K562 (cell line): Measurements from ENCODE around the gene ASB13. TPM values are rescaled to one million over a fixed set of nuclear protein-coding genes. Genes with fewer than 3 reads are reported as not detected.
A peak's percentile ranks its signal among the peaks of the same experiment; 100 is the strongest.

Experiments used
- CBFA2T2 ChIP-seq: fragments of 450-650 bp; conservative IDR thresholded peaks from 2 replicates; pipeline ENCODE4 v1.6.1; 2017; ENCODE audit warnings: mild to moderate bottlenecking
- CREM ChIP-seq: IDR thresholded peaks from 2 replicates; pipeline ENCODE4 v1.6.1; 2014; ENCODE audit warnings: antibody characterized with exemption, low read depth
- ETS2 ChIP-seq: IDR thresholded peaks from 2 replicates; pipeline ENCODE4 v1.6.1; 2016; ENCODE audit warnings: borderline replicate concordance, missing genetic modification characterization, mild to moderate bottlenecking, moderate library complexity, missing compliant biosample characterization; ENCODE audit not compliant: poor library complexity, severe bottlenecking
- GATA2 ChIP-seq: sonication (generic); formaldehyde crosslinking; IDR thresholded peaks from 2 replicates; pipeline ENCODE4 v1.4.0; 2020; ENCODE audit warnings: mild to moderate bottlenecking, missing genetic modification reagents
- HDAC3 ChIP-seq: fragments of 450-650 bp; IDR thresholded peaks from 2 replicates; pipeline ENCODE4 v1.6.1; 2018; ENCODE audit warnings: borderline replicate concordance, mild to moderate bottlenecking, moderate library complexity; ENCODE audit not compliant: partially characterized antibody
- ILK ChIP-seq: fragments of 450-650 bp; IDR thresholded peaks from 2 replicates; pipeline ENCODE4 v1.6.1; 2016; ENCODE audit warnings: missing genetic modification characterization, low read depth, mild to moderate bottlenecking, missing compliant biosample characterization, moderate library complexity, borderline replicate concordance
- MECOM ChIP-seq: fragments of 250-450 bp; sonication (Bioruptor Pico); IDR thresholded peaks from 2 replicates; pipeline ENCODE4 v1.8.0; 2022; ENCODE audit warnings: inconsistent platforms
- NCOA2 ChIP-seq, 2 experiments: fragments of 450-650 bp; IDR thresholded peaks; 2 replicates each; pipeline ENCODE4 v1.6.1; 2018; ENCODE audit warnings: mild to moderate bottlenecking in 2 of 2, moderate library complexity in 1 of 2; ENCODE audit not compliant: partially characterized antibody in 2 of 2
- NRF1 ChIP-seq, 2 experiments: fragments of 450-650 bp; IDR thresholded peaks in 1 of 2; conservative IDR thresholded peaks in 1 of 2; 2 replicates each; pipeline ENCODE4 v1.6.1; 2014; ENCODE audit warnings: mild to moderate bottlenecking in 2 of 2
- POLR2G ChIP-seq: fragments of 200-400 bp; formaldehyde crosslinking; IDR thresholded peaks from 2 replicates; pipeline ENCODE4 v1.6.1; 2017; ENCODE audit warnings: low read depth, mild to moderate bottlenecking, antibody characterized with exemption, low read length, moderate library complexity
- RB1 ChIP-seq: fragments of 450-650 bp; IDR thresholded peaks from 2 replicates; pipeline ENCODE4 v1.6.1; 2017; ENCODE audit warnings: low read depth, mild to moderate bottlenecking
- SAFB ChIP-seq: fragments of 200-400 bp; formaldehyde crosslinking; IDR thresholded peaks from 2 replicates; pipeline ENCODE4 v1.6.1; 2017; ENCODE audit warnings: low read depth, low read length, borderline replicate concordance
- ZNF24 ChIP-seq: fragments of 450-650 bp; IDR thresholded peaks from 2 replicates; pipeline ENCODE4 v1.6.1; 2016
- polyA plus RNA-seq, 8 experiments: library from polyadenylated mRNA; depleted of rRNA in 4 of 8; stranded (reverse) in 5 of 8; unstranded in 3 of 8; fragments of >200 nt; fragmentation: Nextera tagmentation in 2 of 8; fragmentation: Illumina TruSeq in 1 of 8; extraction: Ambion mirVana in 2 of 8; extraction: Trizol in 1 of 8; gene quantifications; 2 replicates each; pipeline versions ENCODE4 v1.2.1 to v1.2.3, GENCODE V29; 2011 to 2014; ENCODE audit warnings: inconsistent platforms in 1 of 8, missing spikeins in 1 of 8
- total RNA-seq, 7 experiments: library from RNA; depleted of rRNA in 6 of 7; stranded (reverse); fragments of >200 nt in 6 of 7; fragmentation: Illumina TruSeq in 2 of 7; extraction: Trizol in 2 of 7; gene quantifications; 2 replicates each; pipeline versions ENCODE4 v1.2.1 to v1.2.3, GENCODE V29; 2011 to 2021; ENCODE audit warnings: low replicate concordance in 1 of 7
- TF ChIP-seq, protein P1 (sequence below): sonication (generic); formaldehyde crosslinking; IDR thresholded peaks from 2 replicates; pipeline ENCODE4 v1.9.0; 2022; ENCODE audit warnings: mild to moderate bottlenecking, missing genetic modification reagents
- TF ChIP-seq, protein P2 (sequence below): fragments of 250-450 bp; sonication (Bioruptor Pico); IDR thresholded peaks from 2 replicates; pipeline ENCODE4 v1.4.0; 2020; ENCODE audit warnings: mild to moderate bottlenecking
- TF ChIP-seq, protein P3 (sequence below): fragments of 150-350 bp; conservative IDR thresholded peaks from 2 replicates; pipeline ENCODE4 v1.6.1; 2014; ENCODE audit warnings: low read length

The ASB13 gene
- total and polyA plus RNA-seq, 9 of the 15 experiments (the other 6 are each of a cell fraction or from before 2014, with no cell fraction given), result 5.2 to 28.8 (median 16.9) TPM

DNA sequence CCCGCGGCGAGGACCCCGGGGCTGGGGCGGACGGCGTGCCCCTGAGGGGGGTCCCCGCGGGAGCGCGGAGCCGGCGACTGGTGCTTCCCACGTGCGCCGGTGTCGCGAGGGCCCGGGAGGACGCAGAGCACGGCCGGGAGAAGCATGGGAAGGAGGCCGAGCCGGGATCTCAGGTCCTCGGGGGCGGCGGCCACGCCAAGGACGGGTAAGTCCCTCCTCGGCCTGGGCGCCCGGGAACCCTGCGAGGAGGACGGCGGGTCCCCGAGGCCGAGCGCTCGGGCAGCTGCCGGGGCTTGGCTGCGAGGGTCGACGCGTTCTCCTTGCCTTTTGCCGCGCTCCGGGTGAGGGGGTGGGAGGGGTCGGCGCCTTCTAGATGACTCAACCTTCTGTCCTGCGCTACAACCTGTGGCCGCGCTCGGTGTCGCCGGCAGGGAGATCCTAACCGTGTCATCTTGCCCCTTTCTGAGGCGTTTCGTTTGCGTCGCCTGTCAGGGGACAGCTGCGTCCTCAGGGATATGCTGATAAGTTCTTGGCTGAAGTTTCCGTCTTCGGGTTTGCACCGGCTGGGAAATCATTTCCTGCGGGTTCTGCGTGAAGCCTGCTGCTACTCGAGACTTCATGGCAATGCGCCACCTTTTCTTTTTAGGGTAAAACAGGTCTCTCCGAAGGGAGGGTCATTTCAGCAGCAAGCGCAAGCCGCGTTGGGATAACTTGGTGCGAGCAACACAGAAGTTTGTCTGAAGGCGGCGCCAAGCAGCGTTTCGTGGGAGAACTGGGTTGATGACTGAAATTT is 18.8 kb upstream of the ASB13 start (continued):
- TF ChIP-seq, protein P1, sequence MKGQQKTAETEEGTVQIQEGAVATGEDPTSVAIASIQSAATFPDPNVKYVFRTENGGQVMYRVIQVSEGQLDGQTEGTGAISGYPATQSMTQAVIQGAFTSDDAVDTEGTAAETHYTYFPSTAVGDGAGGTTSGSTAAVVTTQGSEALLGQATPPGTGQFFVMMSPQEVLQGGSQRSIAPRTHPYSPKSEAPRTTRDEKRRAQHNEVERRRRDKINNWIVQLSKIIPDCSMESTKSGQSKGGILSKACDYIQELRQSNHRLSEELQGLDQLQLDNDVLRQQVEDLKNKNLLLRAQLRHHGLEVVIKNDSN (CRISPR knock-in tag), result no peak
- no peak for TF ChIP-seq HDAC3
- no peak for TF ChIP-seq ILK (tag)
- TF ChIP-seq, protein P2, sequence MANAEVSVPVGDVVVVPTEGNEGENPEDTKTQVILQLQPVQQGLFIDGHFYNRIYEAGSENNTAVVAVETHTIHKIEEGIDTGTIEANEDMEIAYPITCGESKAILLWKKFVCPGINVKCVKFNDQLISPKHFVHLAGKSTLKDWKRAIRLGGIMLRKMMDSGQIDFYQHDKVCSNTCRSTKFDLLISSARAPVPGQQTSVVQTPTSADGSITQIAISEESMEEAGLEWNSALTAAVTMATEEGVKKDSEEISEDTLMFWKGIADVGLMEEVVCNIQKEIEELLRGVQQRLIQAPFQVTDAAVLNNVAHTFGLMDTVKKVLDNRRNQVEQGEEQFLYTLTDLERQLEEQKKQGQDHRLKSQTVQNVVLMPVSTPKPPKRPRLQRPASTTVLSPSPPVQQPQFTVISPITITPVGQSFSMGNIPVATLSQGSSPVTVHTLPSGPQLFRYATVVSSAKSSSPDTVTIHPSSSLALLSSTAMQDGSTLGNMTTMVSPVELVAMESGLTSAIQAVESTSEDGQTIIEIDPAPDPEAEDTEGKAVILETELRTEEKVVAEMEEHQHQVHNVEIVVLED, result no peak
- TF ChIP-seq ZNF24, result 0 out of 2 replicates have a peak, but pooled peaks have one; percentile 8
- peak; percentile 44; the same call in 1 of the 2 replicates for TF ChIP-seq SAFB
- peak; percentile 85 for TF ChIP-seq CREM
- TF ChIP-seq GATA2 (CRISPR knock-in tag), result peak; percentile 20; the same call in 1 of the 2 replicates
- no peak for TF ChIP-seq ETS2 (tag)
- no peak; the same call in 1 of the 2 replicates for TF ChIP-seq CBFA2T2
- TF ChIP-seq RB1, result peak; percentile 33; the same call in 1 of the 2 replicates
- TF ChIP-seq POLR2G, result peak; percentile 80
- TF ChIP-seq MECOM, result no peak
- peak; percentile 60 to 61 for TF ChIP-seq NRF1 (conservative IDR thresholded peaks at IDR 0.05 in 1 of 2, IDR thresholded peaks at IDR 0.05 in 1 of 2)
- TF ChIP-seq, protein P3, sequence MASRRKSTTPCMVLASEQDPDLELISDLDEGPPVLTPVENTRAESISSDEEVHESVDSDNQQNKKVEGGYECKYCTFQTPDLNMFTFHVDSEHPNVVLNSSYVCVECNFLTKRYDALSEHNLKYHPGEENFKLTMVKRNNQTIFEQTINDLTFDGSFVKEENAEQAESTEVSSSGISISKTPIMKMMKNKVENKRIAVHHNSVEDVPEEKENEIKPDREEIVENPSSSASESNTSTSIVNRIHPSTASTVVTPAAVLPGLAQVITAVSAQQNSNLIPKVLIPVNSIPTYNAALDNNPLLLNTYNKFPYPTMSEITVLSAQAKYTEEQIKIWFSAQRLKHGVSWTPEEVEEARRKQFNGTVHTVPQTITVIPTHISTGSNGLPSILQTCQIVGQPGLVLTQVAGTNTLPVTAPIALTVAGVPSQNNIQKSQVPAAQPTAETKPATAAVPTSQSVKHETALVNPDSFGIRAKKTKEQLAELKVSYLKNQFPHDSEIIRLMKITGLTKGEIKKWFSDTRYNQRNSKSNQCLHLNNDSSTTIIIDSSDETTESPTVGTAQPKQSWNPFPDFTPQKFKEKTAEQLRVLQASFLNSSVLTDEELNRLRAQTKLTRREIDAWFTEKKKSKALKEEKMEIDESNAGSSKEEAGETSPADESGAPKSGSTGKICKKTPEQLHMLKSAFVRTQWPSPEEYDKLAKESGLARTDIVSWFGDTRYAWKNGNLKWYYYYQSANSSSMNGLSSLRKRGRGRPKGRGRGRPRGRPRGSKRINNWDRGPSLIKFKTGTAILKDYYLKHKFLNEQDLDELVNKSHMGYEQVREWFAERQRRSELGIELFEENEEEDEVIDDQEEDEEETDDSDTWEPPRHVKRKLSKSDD, result no peak
- no peak for TF ChIP-seq NCOA2 (IDR thresholded peaks at IDR 0.05; ENCODE audit: partially characterized antibody in 2 of 2)
